Body of pancreas (tissue), 4 donors: ENCODE data around the gene BACE1. TPM values are rescaled to one million over a fixed set of nuclear protein-coding genes. Genes with fewer than 3 reads are reported as not detected.

Experiments
- ATAC-seq: fragments of 150-250 bp; one replicate; pipeline ENCODE4 v1.9.1; 2016
- DNase-seq, 4 donors: peaks; one replicate each; pipeline ENCODE4 v3.0.0-alpha.2; 2019
- H3K27ac ChIP-seq, 4 donors: fragments of 200-600 bp; sonication (generic); 1 replicate in 3 of 4; 2 replicates in 1 of 4; pipeline versions ENCODE4 v1.5.1 to v1.6.1; 2016 to 2019; ENCODE audit warnings: mild to moderate bottlenecking in 1 of 4, mixed read lengths in 1 of 4, moderate library complexity in 1 of 4
- H3K27me3 ChIP-seq, 2 donors: fragments of 200-600 bp; sonication (generic); one replicate each; pipeline ENCODE4 v1.6.0; 2016; ENCODE audit warnings: mild to moderate bottlenecking in 1 of 2
- H3K36me3 ChIP-seq, 2 donors: fragments of 200-600 bp; sonication (generic); replicated peaks in 1 of 2; 2 replicates each; pipeline ENCODE4 v1.5.1; 2016; ENCODE audit warnings: low read depth in 2 of 2; ENCODE audit not compliant: insufficient read depth in 1 of 2
- H3K4me1 ChIP-seq: fragments of 200-600 bp; sonication (generic); one replicate; pipeline ENCODE4 v1.6.0; 2016
- H3K4me3 ChIP-seq, 2 donors: fragments of 200-600 bp; sonication (generic); 1 replicate in 1 of 2; 2 replicates in 1 of 2; pipeline ENCODE4 v1.5.1; 2016 to 2019
- H3K9me3 ChIP-seq, 3 donors: fragments of 200-600 bp; sonication (generic); 1 replicate in 2 of 3; 2 replicates in 1 of 3; pipeline ENCODE4 v1.5.1; 2016
- CTCF ChIP-seq, 7 experiments: fragments of 450-650 bp in 4 of 7; fragments of 200-600 bp in 3 of 7; sonication (generic) in 3 of 7; IDR thresholded peaks; one replicate each; pipeline ENCODE4 v1.5.1; 2016 to 2019; ENCODE audit warnings: antibody characterized with exemption in 7 of 7
- POLR2A ChIP-seq, 3 donors: fragments of 450-650 bp; IDR thresholded peaks; one replicate each; pipeline ENCODE4 v1.6.1; 2016; ENCODE audit warnings: antibody characterized with exemption in 3 of 3, mild to moderate bottlenecking in 2 of 3
- WGBS, 2 donors: methylation state at CpG; one replicate each; pipeline ENCODE4 v1.1.5; 2017; 5-methylcytosine and 5-hydroxymethylcytosine counted together
- intact Hi-C: fragments of 100-400 bp; cut with DNase I; formaldehyde crosslinking; loops from one replicate; pipeline ENCODE4 v1.15.1; 2023
- total RNA-seq, 2 donors: library from RNA; depleted of rRNA; stranded (reverse); fragments of >200 nt; gene quantifications; one replicate each; pipeline ENCODE4 v1.1.0, GENCODE V29; 2016

Gene BACE1
- total RNA-seq, 2 donors from 2014 or later: 47.0 to 70.5 TPM

DNA sequence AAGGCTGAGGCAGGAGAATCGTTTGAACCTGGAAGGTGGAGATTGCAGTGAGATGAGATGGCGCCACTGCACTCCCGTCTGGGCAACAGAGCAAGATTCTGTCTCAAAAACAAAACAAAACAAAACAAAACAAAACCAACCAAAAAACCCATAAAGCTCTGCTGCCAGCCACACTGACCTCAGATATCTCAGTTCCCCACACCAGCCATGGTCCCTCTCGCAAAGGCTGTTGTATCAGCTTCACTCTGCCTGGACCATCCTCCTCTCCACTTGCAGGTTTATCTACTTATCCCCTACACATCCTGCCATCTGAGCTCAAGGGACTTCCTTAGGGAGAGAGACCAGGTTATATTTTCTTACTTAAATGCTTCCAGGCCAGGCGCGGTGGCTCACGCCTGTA is 13.8 kb downstream of the BACE1 start:
- WGBS, 2 donors: 67 to 80% methylated on average over 6 to 7 of the region's 7 CpGs
- Histone ChIP-seq H3K27me3 (no peaks in the 10 kb centered on the region), H3K4me1 (peaks cover 89% of the 10 kb centered on the region), H3K4me3 (no peak overlapping the region), H3K27ac (peak overlapping the region in 3 of 4 donors; percentile 1 to 88 (median 4)), H3K36me3 (no peaks in the 10 kb centered on the region), H3K9me3 (no peaks in the 10 kb centered on the region)
- DNase-seq: no peak
- TF ChIP-seq CTCF (IDR thresholded peaks at IDR 0.05): no peak
- no peak for TF ChIP-seq POLR2A (IDR thresholded peaks at IDR 0.05)
- intact Hi-C loops: no loop called here
- no peak for ATAC-seq

GRCh38 chr11:117300773-117301172 is 15.3 kb downstream of the BACE1 start:
- TF ChIP-seq POLR2A (IDR thresholded peaks at IDR 0.05) (no peak), CTCF (IDR thresholded peaks at IDR 0.05) (no peak)
- no peak overlapping the region for H3K4me3 ChIP-seq
- peak overlapping the region; percentile 71 to 89 (median 88) for H3K27ac ChIP-seq
- no peaks in the 10 kb centered on the region for H3K36me3 ChIP-seq
- DNase-seq: no peak
- H3K9me3 ChIP-seq: no peaks in the 10 kb centered on the region
- intact Hi-C loops: no loop called here
- no peaks in the 10 kb centered on the region for H3K27me3 ChIP-seq
- peaks cover 98% of the 10 kb centered on the region for H3K4me1 ChIP-seq
- ATAC-seq: no peak
- WGBS, 2 donors: 25 to 35% methylated on average over 5 of the region's 5 CpGs

DNA sequence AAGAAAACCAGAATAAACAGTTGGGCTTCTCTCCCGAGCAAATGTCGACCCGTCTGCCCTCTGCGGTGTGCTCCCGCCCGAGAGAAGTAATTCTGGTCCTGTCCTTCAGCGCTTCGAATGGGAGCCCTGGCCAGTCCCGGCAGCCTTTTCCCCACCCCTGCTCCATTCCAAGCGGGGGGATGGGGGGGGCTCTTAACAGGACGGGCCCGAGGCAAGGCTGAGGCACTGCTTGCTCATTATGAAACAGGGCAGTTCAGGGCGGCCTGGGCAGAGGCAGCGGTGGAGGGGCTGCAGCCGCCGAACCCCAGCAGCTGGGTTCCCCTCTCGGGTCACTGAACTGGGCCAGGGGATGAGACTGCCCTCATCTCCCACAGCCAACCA is 15.8 kb downstream of the BACE1 start:
- no peak overlapping the region for H3K4me3 ChIP-seq
- 12 to 16% methylated on average over 13 to 17 of the region's 17 CpGs for WGBS, 2 donors
- ATAC-seq (peak; percentile 43), DNase-seq (peak; percentile 64 to 77 (median 70))
- no peak for TF ChIP-seq CTCF (IDR thresholded peaks at IDR 0.05)
- peak in 2 of 3 donors; percentile 25 to 41 for TF ChIP-seq POLR2A (IDR thresholded peaks at IDR 0.05)
- no peaks in the 10 kb centered on the region for H3K36me3 ChIP-seq
- H3K4me1 ChIP-seq: peaks cover 98% of the 10 kb centered on the region
- intact Hi-C loops: no loop called here
- peak overlapping the region; percentile 71 to 89 (median 88) for H3K27ac ChIP-seq
- H3K27me3 ChIP-seq: no peaks in the 10 kb centered on the region
- H3K9me3 ChIP-seq: no peaks in the 10 kb centered on the region

GRCh38 chr11:117299351-117300282 is 16.4 kb downstream of the BACE1 start:
- Histone ChIP-seq H3K36me3 (peaks cover 0 to 2% of the 10 kb centered on the region in 2 donors), H3K27ac (peak overlapping the region; percentile 71 to 89 (median 88)), H3K27me3 (no peaks in the 10 kb centered on the region), H3K9me3 (no peaks in the 10 kb centered on the region), H3K4me3 (no peak overlapping the region), H3K4me1 (peaks cover 91% of the 10 kb centered on the region)
- peak; percentile 64 to 81 (median 74) for DNase-seq
- peak; percentile 74 for ATAC-seq
- WGBS, 2 donors: 18% methylated on average over 12 of the region's 12 CpGs
- intact Hi-C loops: no loop called here
- peak in 2 of 3 donors; percentile 24 to 63 for TF ChIP-seq POLR2A (IDR thresholded peaks at IDR 0.05)
- TF ChIP-seq CTCF (IDR thresholded peaks at IDR 0.05): no peak
